GM18499 (cell line): ENCODE measurements around the gene R3HDM2.

Experiments
- ATAC-seq: cut with Tn5 transposase; IDR thresholded peaks from one replicate; pipeline ENCODE4 v1.9.1; 2021; ENCODE audit warnings: moderate number of reproducible peaks; ENCODE audit not compliant: insufficient read depth, unreplicated experiment

The R3HDM2 gene

DNA sequence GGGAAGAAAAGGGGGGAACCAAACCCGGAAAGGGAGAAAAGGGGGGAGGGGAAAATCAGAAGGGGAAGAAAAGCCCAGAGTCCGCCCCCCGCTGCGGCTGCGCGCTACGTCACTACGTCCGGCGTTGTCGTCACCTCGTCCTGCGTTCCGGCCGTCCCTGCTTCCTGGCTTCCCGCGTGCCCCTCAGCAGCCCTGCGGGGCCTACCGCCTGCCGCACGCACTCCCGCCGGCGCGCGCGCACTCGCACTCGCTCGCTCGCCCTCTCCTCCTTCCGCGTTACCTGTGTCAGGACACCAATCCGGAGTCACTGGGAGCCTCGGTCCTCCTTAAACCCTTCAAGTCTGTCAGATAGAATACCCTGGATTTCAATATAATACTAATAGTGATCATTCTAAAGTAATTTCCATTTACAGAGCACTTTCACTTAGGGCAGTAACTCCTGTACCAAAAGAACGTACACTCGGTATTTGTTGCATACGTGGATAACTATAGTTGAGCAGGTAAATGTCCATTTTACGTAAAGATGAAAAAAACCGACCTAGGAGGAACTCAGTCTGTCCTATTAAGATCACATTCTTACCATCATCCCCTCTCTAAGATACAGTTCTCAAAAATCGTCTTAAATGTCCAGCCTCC is at the start of gene R3HDM2:
Gene R3HDM2 (minus strand): TSS at position 113 of the 636 bp plus-strand sequence. CDS start 120,615 bp downstream, outside the sequence.
- ATAC-seq: peak; percentile 48

DNA sequence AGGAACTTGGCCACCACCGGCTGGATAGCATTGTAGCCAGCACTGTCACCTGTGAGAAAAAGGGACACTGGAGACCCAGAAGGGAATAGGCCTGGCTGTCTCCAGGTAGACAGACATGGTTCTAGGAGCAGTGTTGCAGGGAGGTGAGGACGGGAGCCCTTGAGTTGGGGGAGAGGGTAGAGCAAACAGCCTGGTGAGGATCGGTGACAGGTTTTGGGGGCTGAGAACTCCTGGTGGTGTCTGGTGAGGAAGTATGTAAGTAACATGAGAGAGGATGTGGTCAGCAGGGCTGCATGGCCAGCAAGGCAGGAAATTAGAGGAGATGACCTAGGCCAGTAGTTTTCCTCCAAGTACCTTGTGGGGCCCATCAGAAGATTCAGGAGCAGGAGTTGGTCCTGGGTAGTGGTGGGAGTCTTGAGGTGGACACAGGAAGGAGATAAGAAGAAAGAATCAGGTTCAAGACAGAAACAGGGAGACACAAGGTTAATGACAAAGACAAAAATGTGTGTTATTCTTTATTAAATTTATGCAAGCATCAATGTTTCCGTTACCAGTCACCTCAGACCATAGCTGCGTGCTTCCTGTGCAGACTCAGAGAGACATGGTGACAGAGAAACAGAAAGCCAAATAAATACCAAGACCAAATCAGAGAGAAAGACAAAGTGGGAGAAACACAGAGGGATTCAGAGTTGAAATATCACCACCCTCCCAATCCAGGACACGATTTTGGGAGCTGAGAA is 48.7 kb upstream of the R3HDM2 start, which contains the start of gene ARHGAP9:
Gene ARHGAP9 (minus strand): TSS at position 491 of the 740 bp plus-strand sequence. CDS start 460 bp downstream, at position 31.
- ATAC-seq: no peak

DNA sequence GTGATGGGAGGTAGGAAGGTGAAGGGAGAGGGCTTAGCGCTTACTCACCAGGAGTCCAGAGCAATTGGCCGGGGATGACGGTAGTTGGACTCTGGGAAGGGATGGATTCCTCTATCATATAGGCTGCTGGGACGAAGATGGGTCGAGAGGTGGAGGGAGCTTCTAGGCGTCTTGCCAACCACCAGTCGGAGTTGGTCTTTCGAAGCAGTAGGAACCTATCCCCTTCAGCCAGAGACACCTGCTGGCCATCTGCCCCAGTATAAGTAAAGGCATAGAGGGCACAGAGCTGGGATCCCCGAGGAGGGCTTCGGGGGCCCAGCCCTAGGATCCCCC is 48.2 kb upstream of the R3HDM2 start:
- ATAC-seq: no peak

DNA sequence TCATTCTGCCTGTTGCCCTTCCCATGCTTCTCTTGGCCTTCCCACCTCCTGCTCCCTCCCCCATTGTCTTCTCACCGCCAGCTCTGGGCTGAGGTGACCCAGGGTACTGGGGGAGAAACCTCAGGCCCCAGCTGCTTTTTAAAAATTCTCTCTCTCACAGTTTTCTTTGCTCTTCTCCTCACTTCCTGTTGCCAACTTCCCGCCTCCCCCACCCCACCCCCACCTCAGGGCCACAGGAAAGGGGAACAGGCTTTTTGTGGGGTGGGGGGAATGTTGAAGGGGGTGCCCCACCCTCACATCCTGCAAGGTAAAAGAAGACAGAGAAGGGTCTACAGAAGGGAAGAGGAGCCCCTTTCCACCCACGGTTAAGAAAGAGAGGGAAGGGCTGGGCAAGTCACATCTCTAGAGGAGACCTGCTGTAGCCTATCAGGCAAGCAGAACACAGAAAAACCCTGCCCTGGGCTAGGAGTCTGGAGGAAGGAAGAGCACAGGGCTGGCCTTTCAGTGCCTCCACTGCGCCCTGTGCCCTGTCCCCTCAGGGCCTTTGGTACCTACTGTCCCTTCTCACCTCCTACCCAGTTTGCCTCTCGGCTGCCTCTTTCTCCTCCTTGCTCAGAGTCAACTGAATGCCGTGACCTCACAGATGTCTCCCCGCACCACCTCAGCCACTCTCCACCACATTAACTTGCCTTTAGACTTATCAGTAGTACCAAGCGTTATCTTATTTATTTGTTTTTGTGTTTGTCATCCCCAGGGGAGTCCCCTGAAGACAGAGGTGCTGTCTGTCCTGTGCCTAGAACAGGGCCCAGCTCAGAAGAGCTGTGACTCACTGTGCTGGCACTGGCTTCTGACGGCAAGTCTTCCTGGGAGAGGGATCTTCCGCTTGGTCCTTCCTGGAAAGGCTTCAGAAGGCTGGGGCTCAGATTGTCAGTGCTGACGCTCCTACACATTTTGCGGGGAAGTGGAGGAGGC is 47.2 kb upstream of the R3HDM2 start:
- no peak for ATAC-seq

DNA sequence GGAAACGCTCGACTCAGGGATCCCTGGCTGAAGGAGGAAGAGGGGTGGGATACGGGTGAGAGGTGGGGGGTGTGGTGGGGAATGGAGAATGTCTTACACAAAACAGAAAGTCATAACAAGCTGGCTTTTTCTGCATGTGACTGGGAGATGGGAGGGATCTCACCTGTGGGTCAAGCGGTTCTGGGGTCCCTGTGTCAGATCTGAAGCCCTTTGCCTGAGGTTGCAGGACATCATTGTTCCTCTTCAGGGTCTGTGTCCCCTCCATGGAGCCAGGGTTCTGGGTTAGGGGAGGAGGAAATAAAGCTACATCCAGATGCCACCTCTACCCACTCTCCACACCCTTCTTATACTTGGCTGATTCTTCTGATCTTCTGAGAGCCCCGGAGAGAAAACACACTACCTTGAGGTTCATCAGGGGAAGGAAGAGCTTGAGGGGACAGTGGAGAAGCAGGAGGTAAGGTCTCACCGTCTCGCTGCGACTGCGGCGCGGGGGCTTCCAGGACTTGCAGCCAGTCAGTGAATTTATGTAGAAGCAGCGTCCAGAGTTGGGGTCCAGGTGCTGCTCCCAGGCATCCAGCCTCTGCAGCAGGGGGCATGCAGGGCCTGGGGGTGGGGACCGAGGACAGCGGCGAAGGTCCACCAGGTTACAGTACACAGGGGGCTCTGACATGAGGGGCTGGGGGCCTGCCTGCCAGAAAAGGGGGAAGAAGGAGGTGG is 46.3 kb upstream of the R3HDM2 start:
- no peak for ATAC-seq

DNA sequence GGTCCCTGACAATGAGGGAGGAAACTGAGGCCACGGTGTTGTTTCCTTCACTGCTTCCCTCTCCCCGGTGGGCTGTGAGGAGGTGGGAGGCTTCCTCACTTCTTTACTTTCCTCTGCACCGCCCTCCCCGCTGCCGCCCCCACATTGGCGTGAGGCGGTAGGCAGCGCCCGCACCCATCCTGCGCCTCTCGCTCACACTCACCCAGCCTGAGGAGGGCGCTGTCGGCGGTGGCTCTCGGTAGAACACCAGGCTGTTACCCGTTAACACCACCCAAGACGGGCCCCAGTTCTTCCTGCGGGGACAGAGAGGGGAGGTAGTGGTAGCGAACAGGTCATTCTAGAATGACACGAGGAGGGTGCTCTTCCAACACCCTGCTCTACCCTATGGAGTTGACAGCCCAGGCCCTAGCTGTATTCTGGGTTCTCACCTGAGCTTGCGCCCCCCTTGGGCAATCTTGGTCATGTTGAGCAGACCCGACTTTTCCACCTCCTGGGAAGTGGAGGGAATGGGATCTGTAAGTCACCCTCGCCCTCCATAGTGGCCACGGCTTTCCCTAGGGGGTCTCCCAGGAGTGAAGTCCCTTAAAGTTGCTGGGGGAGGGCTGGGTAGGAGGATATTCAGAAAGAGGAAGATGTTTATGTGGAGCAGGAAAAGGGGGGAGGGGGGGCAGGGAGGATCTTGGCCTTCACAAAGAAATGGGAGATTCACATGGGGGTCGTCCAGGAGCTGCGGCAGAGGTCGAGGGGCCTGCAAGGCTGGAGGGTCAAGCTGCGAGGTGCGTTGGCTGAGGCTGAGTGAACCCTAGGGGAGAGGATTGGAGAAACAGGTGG is 45.5 kb upstream of the R3HDM2 start:
- no peak for ATAC-seq

DNA sequence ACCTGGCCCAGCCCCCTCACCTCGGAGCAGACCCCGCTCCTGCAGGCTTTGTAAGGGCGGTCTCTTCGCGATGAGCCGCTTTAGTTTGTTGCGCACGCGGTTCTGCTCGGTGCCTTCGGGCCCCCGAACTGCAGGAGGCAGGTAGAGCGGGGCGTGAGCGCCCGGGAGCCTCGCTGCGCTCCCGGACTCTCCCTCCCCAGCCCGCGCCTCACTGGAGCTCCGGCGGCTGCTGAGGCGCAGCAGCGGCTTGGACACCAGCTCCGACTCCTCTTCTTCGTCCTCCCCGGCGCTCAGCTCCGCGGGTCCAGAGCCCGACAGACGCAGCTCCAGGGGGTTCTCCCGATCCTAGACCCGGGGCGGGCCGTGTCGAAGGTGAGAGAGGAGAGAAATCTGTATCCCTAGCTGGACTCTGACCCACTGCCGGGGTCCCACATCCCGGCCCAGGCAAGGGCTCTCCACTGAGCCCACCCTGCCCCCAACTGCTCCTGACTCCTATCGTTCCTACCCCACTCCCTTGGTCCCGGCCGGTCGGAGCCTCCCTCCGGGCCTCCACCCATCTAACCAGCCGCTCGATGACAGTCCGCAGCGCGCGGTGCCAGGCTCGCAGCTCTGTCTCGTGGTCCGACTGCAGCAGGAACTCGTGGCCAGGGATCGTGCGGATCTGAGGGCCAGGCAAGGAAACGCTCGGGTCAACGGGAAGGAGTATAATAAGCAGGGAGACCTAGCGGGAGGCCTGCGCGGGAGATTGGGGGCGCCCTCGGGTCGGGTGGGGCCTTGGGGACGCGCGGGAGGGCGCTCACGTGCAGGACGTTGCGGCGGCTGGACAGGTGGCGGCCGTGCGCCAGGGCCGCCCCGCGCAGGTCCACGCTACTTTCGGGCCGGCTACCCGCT is 44.7 kb upstream of the R3HDM2 start:
- ATAC-seq: no peak

DNA sequence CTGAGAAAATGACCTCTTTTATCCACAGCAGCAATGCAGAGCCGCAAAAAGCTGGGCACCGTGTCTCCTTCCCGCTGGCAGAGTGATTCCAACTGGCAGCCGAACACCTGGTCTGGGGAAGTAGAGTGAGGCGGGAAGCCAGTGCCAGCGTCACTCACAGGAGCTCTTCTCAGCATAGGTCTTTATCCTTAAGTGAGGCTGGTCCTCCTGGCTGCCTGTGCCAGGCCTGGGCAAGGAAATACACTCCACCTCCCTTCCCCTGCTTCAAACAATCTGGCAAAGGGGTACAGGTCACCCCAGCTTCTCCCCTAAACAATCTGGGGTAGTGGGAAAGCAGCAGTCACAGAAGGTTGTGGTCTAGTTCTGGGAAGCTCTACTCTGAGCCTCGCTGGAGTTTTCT is 44.0 kb upstream of the R3HDM2 start:
- ATAC-seq: no peak

DNA sequence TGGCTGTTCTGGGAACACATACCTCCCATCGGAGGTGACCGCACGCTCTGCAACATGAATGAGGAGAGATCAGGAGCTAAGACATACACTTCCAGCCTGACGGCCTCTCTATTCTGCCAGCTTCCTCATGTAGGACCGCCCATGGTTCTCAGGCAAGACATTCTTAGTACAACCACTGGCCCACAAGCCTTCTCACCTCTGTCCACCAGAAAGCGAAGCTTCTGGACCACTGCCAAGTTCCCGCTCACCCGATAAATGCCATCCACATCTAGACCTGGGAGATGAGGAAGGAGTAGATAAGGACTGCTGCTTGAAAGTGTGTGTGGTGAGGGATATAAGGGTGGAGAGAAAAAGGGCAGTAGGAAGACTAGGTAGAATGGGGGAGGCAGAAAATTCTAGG is 43.6 kb upstream of the R3HDM2 start:
- ATAC-seq: no peak

DNA sequence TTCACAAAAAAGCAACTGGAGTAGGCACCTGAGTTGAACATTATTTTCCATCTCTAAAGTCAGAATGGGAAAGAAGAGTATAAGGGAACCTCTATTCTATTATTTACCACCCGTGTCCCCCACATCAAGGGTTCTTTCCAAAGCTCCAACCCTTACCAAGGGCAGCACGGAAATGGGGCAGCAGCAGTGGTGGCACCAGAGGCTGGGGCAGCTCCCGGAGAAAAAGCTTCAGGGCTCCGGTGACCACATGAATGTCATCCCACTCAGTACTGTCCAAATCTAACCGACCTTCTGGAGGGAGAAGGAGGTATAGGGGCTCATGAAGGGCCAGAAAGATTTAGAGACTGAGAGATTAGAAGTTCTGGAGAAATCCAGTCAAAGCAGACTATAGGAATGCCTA is 43.0 kb upstream of the R3HDM2 start:
- ATAC-seq: no peak

DNA sequence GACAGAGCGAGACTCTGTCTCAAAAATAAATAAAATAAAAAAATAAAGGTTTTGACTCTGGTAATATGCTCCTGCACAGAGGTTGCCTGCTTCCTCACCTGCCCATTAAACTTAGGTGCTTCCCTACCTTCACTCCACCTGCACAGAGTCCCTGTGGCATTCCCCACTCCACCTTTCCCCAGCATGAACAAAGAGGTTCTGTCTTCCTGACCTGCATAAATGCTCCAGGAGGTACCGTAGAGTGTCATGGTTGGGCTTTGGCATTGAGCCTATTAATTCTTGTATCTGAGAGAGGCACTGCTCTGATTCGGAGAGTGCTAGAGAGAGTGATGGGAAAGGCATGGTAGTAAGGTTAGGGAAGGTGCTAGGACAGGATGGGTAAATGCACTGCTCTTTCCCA is 42.5 kb upstream of the R3HDM2 start:
- ATAC-seq: no peak

DNA sequence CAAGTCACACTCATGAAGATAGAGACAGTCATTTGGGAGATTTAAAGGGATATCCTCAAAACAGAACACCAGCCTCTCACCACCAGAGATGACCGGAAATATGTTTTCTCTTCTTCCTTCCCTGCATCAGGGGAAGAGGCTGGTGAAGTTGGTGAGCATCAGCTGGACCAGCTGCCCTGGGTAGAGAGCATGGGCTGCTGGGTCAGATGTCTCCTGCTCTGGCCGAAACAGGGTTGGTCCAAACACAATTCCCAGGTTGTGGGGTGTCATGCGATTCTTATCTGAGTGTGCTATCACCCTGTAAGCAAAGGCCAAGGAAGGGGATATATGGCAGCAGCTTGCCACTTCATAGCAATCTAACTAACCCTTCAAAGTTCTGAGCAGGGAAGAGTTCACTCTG is 41.5 kb upstream of the R3HDM2 start:
- ATAC-seq: no peak

DNA sequence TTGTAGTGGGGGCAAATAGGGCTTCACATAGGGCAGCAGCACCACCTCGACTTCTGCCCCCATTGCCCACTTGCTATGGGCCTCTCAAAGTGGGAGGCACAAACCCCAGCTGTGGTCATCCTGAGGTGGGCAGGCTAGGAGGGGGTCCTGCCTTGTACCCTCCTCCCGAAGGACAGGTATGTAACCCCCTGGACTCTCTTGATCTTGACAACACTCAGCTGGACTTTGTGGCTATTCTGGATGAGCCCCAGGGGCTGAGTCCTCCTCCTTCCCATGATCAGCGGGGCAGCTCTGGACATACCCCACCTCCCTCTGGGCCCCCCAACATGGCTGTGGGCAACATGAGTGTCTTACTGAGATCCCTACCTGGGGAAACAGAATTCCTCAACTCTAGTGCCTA is 40.8 kb upstream of the R3HDM2 start:
- ATAC-seq: no peak

DNA sequence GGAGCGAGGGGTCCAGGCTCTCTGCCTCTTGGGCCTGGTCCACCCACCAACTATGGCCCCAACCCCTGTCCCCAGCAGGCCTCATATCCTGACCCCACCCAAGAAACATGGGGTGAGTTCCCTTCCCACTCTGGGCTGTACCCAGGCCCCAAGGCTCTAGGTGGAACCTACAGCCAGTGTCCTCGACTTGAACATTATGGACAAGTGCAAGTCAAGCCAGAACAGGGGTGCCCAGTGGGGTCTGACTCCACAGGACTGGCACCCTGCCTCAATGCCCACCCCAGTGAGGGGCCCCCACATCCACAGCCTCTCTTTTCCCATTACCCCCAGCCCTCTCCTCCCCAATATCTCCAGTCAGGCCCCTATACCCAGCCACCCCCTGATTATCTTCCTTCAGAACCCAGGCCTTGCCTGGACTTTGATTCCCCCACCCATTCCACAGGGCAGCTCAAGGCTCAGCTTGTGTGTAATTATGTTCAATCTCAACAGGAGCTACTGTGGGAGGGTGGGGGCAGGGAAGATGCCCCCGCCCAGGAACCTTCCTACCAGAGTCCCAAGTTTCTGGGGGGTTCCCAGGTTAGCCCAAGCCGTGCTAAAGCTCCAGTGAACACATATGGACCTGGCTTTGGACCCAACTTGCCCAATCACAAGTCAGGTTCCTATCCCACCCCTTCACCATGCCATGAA is 40.3 kb upstream of the R3HDM2 start:
- ATAC-seq: no peak

DNA sequence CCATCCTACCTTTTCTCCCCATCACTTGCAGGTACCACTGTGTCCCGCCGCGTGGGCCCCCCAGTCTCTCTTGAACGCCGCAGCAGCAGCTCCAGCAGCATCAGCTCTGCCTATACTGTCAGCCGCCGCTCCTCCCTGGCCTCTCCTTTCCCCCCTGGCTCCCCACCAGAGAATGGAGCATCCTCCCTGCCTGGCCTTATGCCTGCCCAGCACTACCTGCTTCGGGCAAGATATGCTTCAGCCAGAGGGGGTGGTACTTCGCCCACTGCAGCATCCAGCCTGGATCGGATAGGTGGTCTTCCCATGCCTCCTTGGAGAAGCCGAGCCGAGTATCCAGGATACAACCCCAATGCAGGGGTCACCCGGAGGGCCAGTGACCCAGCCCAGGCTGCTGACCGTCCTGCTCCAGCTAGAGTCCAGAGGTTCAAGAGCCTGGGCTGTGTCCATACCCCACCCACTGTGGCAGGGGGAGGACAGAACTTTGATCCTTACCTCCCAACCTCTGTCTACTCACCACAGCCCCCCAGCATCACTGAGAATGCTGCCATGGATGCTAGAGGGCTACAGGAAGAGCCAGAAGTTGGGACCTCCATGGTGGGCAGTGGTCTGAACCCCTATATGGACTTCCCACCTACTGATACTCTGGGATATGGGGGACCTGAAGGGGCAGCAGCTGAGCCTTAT is 39.6 kb upstream of the R3HDM2 start:
- no peak for ATAC-seq

DNA sequence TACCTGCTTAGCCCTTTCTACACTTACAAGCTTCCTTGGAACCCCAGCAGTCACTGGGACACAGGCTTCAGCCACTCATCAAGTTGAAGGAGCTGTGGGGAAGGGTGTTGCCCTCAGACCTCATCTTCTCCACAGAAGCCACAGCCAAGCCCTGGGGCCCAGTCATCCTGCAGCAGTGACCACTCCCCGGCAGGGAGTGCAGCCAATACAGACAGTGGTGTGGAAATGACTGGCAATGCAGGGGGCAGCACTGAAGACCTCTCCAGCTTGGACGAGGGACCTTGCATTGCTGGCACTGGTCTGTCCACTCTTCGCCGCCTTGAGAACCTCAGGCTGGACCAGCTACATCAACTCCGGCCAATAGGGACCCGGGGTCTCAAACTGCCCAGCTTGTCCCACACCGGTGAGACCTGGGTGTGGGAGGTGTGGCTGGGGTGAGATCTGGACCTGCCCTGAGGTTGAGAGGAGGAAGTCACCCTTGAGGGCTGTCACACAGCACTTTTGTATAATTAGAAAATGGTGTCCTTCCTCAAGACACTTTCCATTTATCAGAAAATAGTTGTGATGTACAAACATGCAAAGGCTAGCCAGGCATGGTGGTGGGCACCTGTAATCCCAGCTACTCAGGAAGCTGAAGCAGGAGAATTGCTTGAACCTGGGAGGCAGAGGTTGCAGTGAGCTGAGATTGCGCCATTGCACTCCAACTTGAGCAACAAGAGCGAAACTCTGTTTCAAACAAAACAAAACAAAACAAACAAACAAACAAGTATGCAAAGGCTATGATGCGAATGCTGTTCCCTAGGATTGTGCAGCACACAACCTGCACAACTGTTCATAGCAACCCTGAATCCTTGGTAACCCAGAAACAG is 38.7 kb upstream of the R3HDM2 start:
- ATAC-seq: no peak
